ENCODE measurements around the gene COIL.

COIL gene

GRCh38 chr17:56994009-56994792 is 33.4 kb upstream of the COIL start:
- Histone ChIP-seq H3K4me3 (ENCODE audit: low read depth in 1 of 2, low read length in 1 of 2) (no peak overlapping the region), H3K36me3 (peaks cover 98% of the 10 kb centered on the region), H3K4me1 (ENCODE audit: control insufficient read depth in 1 of 2, insufficient read depth in 1 of 2, low read depth in 1 of 2, low read length in 1 of 2) (peaks cover 4 to 11% of the 10 kb centered on the region in 2 experiments), H3K27me3 (no peaks in the 10 kb centered on the region), H3K27ac (no peak overlapping the region), H3K9me3 (no peaks in the 10 kb centered on the region)
- TF ChIP-seq CTCF (IDR thresholded peaks at IDR 0.05): no peak

GRCh38 chr17:56992364-56992763 is 31.5 kb upstream of the COIL start:
- no peaks in the 10 kb centered on the region for H3K9me3 ChIP-seq
- peaks cover 5 to 14% of the 10 kb centered on the region in 2 experiments for H3K4me1 ChIP-seq (ENCODE audit: control insufficient read depth in 1 of 2, insufficient read depth in 1 of 2, low read depth in 1 of 2, low read length in 1 of 2)
- no peak overlapping the region for H3K27ac ChIP-seq
- H3K4me3 ChIP-seq (ENCODE audit: low read depth in 1 of 2, low read length in 1 of 2): no peak overlapping the region
- H3K36me3 ChIP-seq: peaks cover 97% of the 10 kb centered on the region
- no peaks in the 10 kb centered on the region for H3K27me3 ChIP-seq
- no peak for TF ChIP-seq CTCF (IDR thresholded peaks at IDR 0.05)

GRCh38 chr17:56988901-56989572 is 28.2 kb upstream of the COIL start:
- H3K27ac ChIP-seq: no peak overlapping the region
- H3K27me3 ChIP-seq: no peaks in the 10 kb centered on the region
- H3K36me3 ChIP-seq: peaks cover 64% of the 10 kb centered on the region
- H3K4me3 ChIP-seq (ENCODE audit: low read depth in 1 of 2, low read length in 1 of 2): no peak overlapping the region
- H3K4me1 ChIP-seq (ENCODE audit: control insufficient read depth in 1 of 2, insufficient read depth in 1 of 2, low read depth in 1 of 2, low read length in 1 of 2): peaks cover 38 to 46% of the 10 kb centered on the region in 2 experiments
- no peak for TF ChIP-seq CTCF (IDR thresholded peaks at IDR 0.05)
- H3K9me3 ChIP-seq: no peaks in the 10 kb centered on the region

- Histone ChIP-seq H3K9me3 (no peaks in the 10 kb centered on the region), H3K36me3 (peaks cover 47% of the 10 kb centered on the region), H3K27me3 (no peaks in the 10 kb centered on the region), H3K27ac (peak overlapping the region; percentile 86), H3K4me1 (ENCODE audit: control insufficient read depth in 1 of 2, insufficient read depth in 1 of 2, low read depth in 1 of 2, low read length in 1 of 2) (peaks cover 55 to 63% of the 10 kb centered on the region in 2 experiments), H3K4me3 (ENCODE audit: low read depth in 1 of 2, low read length in 1 of 2) (no peak overlapping the region)
- no peak for TF ChIP-seq CTCF (IDR thresholded peaks at IDR 0.05)
Measured at GRCh38 chr17:56987283-56987834, 26.5 kb upstream of the COIL start.

- peaks cover 29% of the 10 kb centered on the region for H3K36me3 ChIP-seq
- no peak for TF ChIP-seq CTCF (IDR thresholded peaks at IDR 0.05)
- peak overlapping the region; percentile 46 to 48 for H3K4me3 ChIP-seq (ENCODE audit: low read depth in 1 of 2, low read length in 1 of 2)
- peaks cover 65 to 68% of the 10 kb centered on the region in 2 experiments for H3K4me1 ChIP-seq (ENCODE audit: control insufficient read depth in 1 of 2, insufficient read depth in 1 of 2, low read depth in 1 of 2, low read length in 1 of 2)
- no peaks in the 10 kb centered on the region for H3K27me3 ChIP-seq
- no peaks in the 10 kb centered on the region for H3K9me3 ChIP-seq
- H3K27ac ChIP-seq: peak overlapping the region; percentile 86
Measured at GRCh38 chr17:56985371-56986162, 24.7 kb upstream of the COIL start.

Measured in neutrophil (primary cell).